ENCODE measurements around the gene MAGI2. TPM values are rescaled to one million over a fixed set of nuclear protein-coding genes. Genes with fewer than 3 reads are reported as not detected.

MAGI2 gene
- total RNA-seq, 1 experiment from 2014 or later, result 0.25 TPM

DNA sequence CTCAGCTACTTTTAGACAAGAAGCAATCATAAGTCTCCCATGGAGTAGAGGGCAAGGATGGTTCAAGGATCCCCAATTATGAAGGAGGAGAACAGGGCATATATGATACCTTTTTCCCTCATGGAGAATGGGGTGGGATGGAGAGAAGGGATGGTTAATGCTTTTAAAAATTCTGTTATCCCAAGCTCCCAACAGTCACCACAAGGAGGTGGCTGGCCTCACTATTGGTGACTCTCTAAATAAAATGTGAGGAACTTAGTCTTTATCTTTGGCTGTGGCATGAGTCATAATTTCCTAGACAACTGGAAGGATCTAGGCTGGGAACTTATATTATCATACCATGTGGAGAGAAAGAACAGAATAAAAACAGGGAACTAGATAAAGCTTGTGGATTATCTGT, 1357.9 kb downstream of the MAGI2 start:
- BruUV-seq (replicated peaks), result no TSS peak
- peaks cover 4% of the 10 kb centered on the region for H3K27me3 Mint-ChIP-seq (ENCODE audit: insufficient read depth, unreplicated experiment)
- H3K9me3 Mint-ChIP-seq (ENCODE audit: unreplicated experiment), result no peaks in the 10 kb centered on the region
- H3K4me3 ChIP-seq (ENCODE audit: low read depth, low read length), result no peak overlapping the region
- ChIA-PET CTCF (no interaction called here), POLR2A (no interaction called here)
- no peaks in the 10 kb centered on the region for H3K9me3 ChIP-seq
- H3K4me1 ChIP-seq, result no peaks in the 10 kb centered on the region
- TF ChIP-seq, protein P1, sequence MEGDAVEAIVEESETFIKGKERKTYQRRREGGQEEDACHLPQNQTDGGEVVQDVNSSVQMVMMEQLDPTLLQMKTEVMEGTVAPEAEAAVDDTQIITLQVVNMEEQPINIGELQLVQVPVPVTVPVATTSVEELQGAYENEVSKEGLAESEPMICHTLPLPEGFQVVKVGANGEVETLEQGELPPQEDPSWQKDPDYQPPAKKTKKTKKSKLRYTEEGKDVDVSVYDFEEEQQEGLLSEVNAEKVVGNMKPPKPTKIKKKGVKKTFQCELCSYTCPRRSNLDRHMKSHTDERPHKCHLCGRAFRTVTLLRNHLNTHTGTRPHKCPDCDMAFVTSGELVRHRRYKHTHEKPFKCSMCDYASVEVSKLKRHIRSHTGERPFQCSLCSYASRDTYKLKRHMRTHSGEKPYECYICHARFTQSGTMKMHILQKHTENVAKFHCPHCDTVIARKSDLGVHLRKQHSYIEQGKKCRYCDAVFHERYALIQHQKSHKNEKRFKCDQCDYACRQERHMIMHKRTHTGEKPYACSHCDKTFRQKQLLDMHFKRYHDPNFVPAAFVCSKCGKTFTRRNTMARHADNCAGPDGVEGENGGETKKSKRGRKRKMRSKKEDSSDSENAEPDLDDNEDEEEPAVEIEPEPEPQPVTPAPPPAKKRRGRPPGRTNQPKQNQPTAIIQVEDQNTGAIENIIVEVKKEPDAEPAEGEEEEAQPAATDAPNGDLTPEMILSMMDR (IDR thresholded peaks at IDR 0.05; ENCODE audit: insufficient read depth in 1 of 2, low read depth in 1 of 2, low read length in 1 of 2, severe bottlenecking in 1 of 2, unreplicated experiment in 1 of 2), result no peak
- H3K4me1 Mint-ChIP-seq (ENCODE audit: low read depth, unreplicated experiment), result no peaks in the 10 kb centered on the region
- no peaks in the 10 kb centered on the region for H3K36me3 Mint-ChIP-seq (ENCODE audit: insufficient read depth, unreplicated experiment)
- H3K27me3 ChIP-seq (replicated peaks; ENCODE audit: control insufficient read depth, insufficient read depth, low read length), result no peaks in the 10 kb centered on the region
- H3K4me3 Mint-ChIP-seq (ENCODE audit: unreplicated experiment), result no peak overlapping the region
- DNase-seq, result no peak
- H3K36me3 ChIP-seq (ENCODE audit: control insufficient read depth, insufficient read depth, low read length), result no peaks in the 10 kb centered on the region
- no peak overlapping the region for H3K27ac Mint-ChIP-seq (ENCODE audit: unreplicated experiment)
- intact Hi-C loops (cut with micrococcal nuclease; ENCODE audit: unreplicated experiment), result no loop called here

DNA sequence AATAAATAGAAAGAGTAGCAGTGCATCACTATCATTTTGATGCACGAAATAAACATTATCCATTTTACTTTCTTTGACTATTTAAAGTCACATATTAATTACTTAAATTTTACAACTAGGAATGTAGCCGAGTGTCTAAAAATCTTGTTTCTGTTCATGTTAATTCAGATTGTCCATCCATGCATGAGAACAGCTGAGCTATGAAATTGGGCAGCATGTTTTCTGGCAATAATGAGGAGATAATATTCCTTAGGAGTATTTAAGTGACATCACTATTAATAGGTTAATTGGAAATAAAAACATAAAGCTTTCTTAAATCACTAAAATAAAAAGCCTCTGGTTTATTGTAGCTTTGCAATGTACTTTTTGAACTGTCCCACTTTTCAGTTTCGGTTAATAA, 1361.1 kb downstream of the MAGI2 start:
- DNase-seq, result no peak
- peaks cover 4% of the 10 kb centered on the region for H3K27me3 Mint-ChIP-seq (ENCODE audit: insufficient read depth, unreplicated experiment)
- no peaks in the 10 kb centered on the region for H3K9me3 Mint-ChIP-seq (ENCODE audit: unreplicated experiment)
- Histone ChIP-seq H3K36me3 (ENCODE audit: control insufficient read depth, insufficient read depth, low read length) (no peaks in the 10 kb centered on the region), H3K4me1 (no peaks in the 10 kb centered on the region), H3K27me3 (replicated peaks; ENCODE audit: control insufficient read depth, insufficient read depth, low read length) (no peaks in the 10 kb centered on the region), H3K4me3 (ENCODE audit: low read depth, low read length) (no peak overlapping the region), H3K9me3 (no peaks in the 10 kb centered on the region)
- H3K36me3 Mint-ChIP-seq (ENCODE audit: insufficient read depth, unreplicated experiment), result no peaks in the 10 kb centered on the region
- no peaks in the 10 kb centered on the region for H3K4me1 Mint-ChIP-seq (ENCODE audit: low read depth, unreplicated experiment)
- ChIA-PET CTCF (no interaction called here), POLR2A (no interaction called here)
- no peak overlapping the region for H3K4me3 Mint-ChIP-seq (ENCODE audit: unreplicated experiment)
- BruUV-seq (replicated peaks), result no TSS peak
- intact Hi-C loops (cut with micrococcal nuclease; ENCODE audit: unreplicated experiment), result no loop called here
- H3K27ac Mint-ChIP-seq (ENCODE audit: unreplicated experiment), result no peak overlapping the region
- TF ChIP-seq, protein P1 (IDR thresholded peaks at IDR 0.05; ENCODE audit: insufficient read depth in 1 of 2, low read depth in 1 of 2, low read length in 1 of 2, severe bottlenecking in 1 of 2, unreplicated experiment in 1 of 2), result no peak

DNA sequence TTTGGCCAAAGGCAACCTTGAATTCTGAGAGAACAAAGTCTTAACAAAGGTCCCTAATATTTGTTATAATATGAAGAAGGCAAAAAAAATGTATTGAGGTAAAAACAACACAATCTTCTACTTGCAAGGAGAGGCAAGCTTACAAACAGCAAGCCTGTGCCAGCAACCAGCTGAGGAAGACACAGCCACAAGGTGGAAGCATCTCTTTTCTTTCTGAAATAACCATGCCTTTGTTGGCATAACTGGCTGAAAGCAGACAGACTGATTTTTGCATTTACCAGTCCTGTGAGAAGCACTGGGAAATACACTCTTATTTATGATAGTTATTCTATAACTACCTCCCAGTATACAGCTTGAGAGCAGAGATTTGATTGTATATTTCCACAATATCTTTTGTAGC, 1362.9 kb downstream of the MAGI2 start:
- H3K27ac Mint-ChIP-seq (ENCODE audit: unreplicated experiment), result no peak overlapping the region
- H3K4me3 Mint-ChIP-seq (ENCODE audit: unreplicated experiment), result no peak overlapping the region
- H3K4me3 ChIP-seq (ENCODE audit: low read depth, low read length), result no peak overlapping the region
- H3K27me3 Mint-ChIP-seq (ENCODE audit: insufficient read depth, unreplicated experiment), result peaks cover 4% of the 10 kb centered on the region
- H3K27me3 ChIP-seq (replicated peaks; ENCODE audit: control insufficient read depth, insufficient read depth, low read length), result no peaks in the 10 kb centered on the region
- CTCF ChIA-PET, result no interaction called here
- H3K9me3 ChIP-seq, result no peaks in the 10 kb centered on the region
- H3K4me1 Mint-ChIP-seq (ENCODE audit: low read depth, unreplicated experiment), result no peaks in the 10 kb centered on the region
- H3K9me3 Mint-ChIP-seq (ENCODE audit: unreplicated experiment), result no peaks in the 10 kb centered on the region
- intact Hi-C loops (cut with micrococcal nuclease; ENCODE audit: unreplicated experiment), result no loop called here
- TF ChIP-seq, protein P1 (IDR thresholded peaks at IDR 0.05; ENCODE audit: insufficient read depth in 1 of 2, low read depth in 1 of 2, low read length in 1 of 2, severe bottlenecking in 1 of 2, unreplicated experiment in 1 of 2), result no peak
- no peaks in the 10 kb centered on the region for H3K36me3 Mint-ChIP-seq (ENCODE audit: insufficient read depth, unreplicated experiment)
- no peak for DNase-seq
- H3K36me3 ChIP-seq (ENCODE audit: control insufficient read depth, insufficient read depth, low read length), result no peaks in the 10 kb centered on the region
- H3K4me1 ChIP-seq, result no peaks in the 10 kb centered on the region
- POLR2A ChIA-PET, result no interaction called here
- no TSS peak for BruUV-seq (replicated peaks)
